Lung (tissue), 12 donors: ENCODE results near the gene PHLPP2. TPM values are rescaled to one million over a fixed set of nuclear protein-coding genes. Genes with fewer than 3 reads are reported as not detected.

Experiments
- ATAC-seq: fragments of 200-7000 bp; cut with Tn5 transposase; one replicate; pipeline ENCODE4 v1.9.1; 2020; ENCODE audit warnings: moderate number of reproducible peaks; ENCODE audit not compliant: insufficient read depth, low FRiP score
- DNase-seq, 3 donors: peaks; one replicate each; pipeline ENCODE4 v3.0.0-alpha.2; 2013 to 2017
- H3K27ac ChIP-seq, 2 donors: one replicate each; pipeline ENCODE4 v1.5.1; 2013; ENCODE audit warnings: mild to moderate bottlenecking in 2 of 2, moderate library complexity in 2 of 2, control low read depth in 1 of 2, inconsistent platforms in 1 of 2, low read depth in 1 of 2, low read length in 1 of 2
- H3K27me3 ChIP-seq, 3 donors: one replicate each; pipeline ENCODE4 v1.5.1; 2013; ENCODE audit warnings: low read length in 2 of 3; ENCODE audit not compliant: control insufficient read depth in 3 of 3, insufficient read depth in 3 of 3
- H3K36me3 ChIP-seq, 4 donors: one replicate each; pipeline ENCODE4 v1.5.1; 2013; ENCODE audit warnings: low read length in 4 of 4, mild to moderate bottlenecking in 1 of 4, moderate library complexity in 1 of 4; ENCODE audit not compliant: control insufficient read depth in 4 of 4, insufficient read depth in 4 of 4
- H3K4me1 ChIP-seq, 5 donors: one replicate each; pipeline ENCODE4 v1.5.1; 2013; ENCODE audit warnings: low read length in 5 of 5, mild to moderate bottlenecking in 2 of 5, moderate library complexity in 1 of 5; ENCODE audit not compliant: control insufficient read depth in 5 of 5, insufficient read depth in 5 of 5
- H3K4me3 ChIP-seq: one replicate; pipeline ENCODE4 v1.5.1; 2013; ENCODE audit warnings: mild to moderate bottlenecking, control low read depth, moderate library complexity
- H3K9ac ChIP-seq, 2 donors: one replicate each; pipeline ENCODE4 v1.5.1; 2013; ENCODE audit warnings: low read length in 2 of 2, control low read depth in 1 of 2; ENCODE audit not compliant: insufficient read depth in 1 of 2
- H3K9me3 ChIP-seq, 4 donors: one replicate each; pipeline ENCODE4 v1.5.1; 2013; ENCODE audit warnings: low read length in 3 of 4, mild to moderate bottlenecking in 1 of 4, moderate library complexity in 1 of 4; ENCODE audit not compliant: control insufficient read depth in 4 of 4, insufficient read depth in 3 of 4
- CTCF ChIP-seq: IDR thresholded peaks from 2 replicates; pipeline ENCODE4 v1.5.1; 2012; ENCODE audit warnings: mild to moderate bottlenecking; ENCODE audit errors: control extremely low read depth, extremely low read depth
- WGBS, 2 donors: extraction: QIAGEN DNeasy Blood & Tissue Kit; methylation state at CpG; one replicate each; pipeline ENCODE4 v1.1.7; 2013; 5-methylcytosine and 5-hydroxymethylcytosine counted together
- polyA plus RNA-seq, 2 donors: library from polyadenylated mRNA; stranded (reverse); fragments of 200-250 nt; gene quantifications; one replicate each; pipeline ENCODE4 v1.2.1, GENCODE V29; 2013
- total RNA-seq, 2 donors: library from RNA; depleted of rRNA in 1 of 2; stranded (reverse); fragments of >200 nt in 1 of 2; gene quantifications; one replicate each; pipeline ENCODE4 v1.2.1, GENCODE V29; 2014 to 2021
- donor health status: control.
- donor health status: control.
- donor health status: Bipolar disorder and iron deficiency.
- donor health status: healthy.
- donor health status: DM: yes; HTN: yes; CAD: no.

The PHLPP2 gene
- total and polyA plus RNA-seq, 4 donors, result 1.3 to 6.5 (median 3.6) TPM

DNA sequence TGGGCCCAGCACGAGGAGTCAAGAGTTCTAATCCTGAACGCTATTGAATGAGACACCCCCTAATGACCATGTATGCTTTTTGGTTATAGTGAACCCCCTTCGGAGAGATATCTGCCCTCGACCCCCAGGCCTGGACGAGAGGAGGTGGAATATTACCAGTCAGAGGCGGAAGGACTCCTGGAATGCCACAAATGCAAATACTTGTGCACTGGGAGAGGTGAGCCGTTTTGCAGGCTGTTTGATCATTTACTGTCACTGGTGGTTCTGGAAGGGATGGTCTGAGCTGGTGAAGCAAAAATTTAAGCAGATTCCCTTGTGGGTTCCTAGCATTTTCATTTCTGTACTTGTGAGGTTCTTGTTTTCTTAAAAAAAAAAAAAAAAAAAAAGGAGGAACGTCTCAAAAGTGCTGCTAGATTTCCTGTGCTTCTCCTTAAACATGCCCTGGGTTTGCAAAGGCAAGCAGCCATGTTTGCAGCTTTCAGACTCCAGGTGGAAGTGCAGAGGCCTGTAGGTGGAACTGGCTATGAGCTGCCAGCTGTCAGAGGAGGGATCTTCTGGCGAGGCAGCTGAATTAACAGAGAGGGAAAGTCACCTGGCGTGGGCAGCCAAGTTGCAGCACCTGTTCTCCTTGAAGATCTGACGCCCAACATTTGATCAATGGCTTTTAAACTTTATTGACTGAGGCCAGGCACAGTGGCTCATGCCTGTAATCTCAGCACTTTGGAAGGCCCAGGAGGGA is 95.1 kb downstream of the PHLPP2 start:
- H3K4me3 ChIP-seq, result no peak overlapping the region
- H3K36me3 ChIP-seq, result peaks cover 0 to 2% (median 0%) of the 10 kb centered on the region in 4 donors
- DNase-seq (no peak), ATAC-seq (no peak)
- H3K27me3 ChIP-seq, result peaks cover 4 to 27% (median 14%) of the 10 kb centered on the region in 3 donors
- peaks cover 0 to 13% (median 0%) of the 10 kb centered on the region in 5 donors for H3K4me1 ChIP-seq
- 69 to 76% methylated on average over 11 of the region's 11 CpGs for WGBS, 2 donors
- no peak overlapping the region for H3K9ac ChIP-seq
- peaks cover 0 to 3% (median 0%) of the 10 kb centered on the region in 4 donors for H3K9me3 ChIP-seq
- no peak overlapping the region for H3K27ac ChIP-seq
- no peak for TF ChIP-seq CTCF

DNA sequence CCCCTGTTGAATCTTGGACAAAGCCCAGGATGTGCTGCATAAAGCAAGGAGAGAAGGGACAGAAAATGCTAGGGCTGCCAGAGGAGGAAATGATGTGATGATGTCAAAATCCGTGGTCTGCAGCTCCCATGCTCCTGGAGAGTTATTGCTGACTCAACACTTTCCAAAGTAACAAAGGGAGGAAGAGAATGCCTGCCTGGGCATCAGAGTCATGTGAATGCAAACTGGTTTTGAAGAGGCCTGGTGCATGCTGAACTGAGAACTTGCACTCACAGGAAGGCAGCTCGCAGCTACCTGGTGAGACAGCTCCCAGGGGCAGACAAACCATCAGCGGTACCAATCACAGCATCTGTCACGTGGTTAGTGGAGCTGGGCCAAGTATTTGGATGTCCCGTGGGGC is 95.7 kb downstream of the PHLPP2 start:
- TF ChIP-seq CTCF, result no peak
- DNase-seq, result peak; percentile 45 to 70 (median 56)
- H3K4me3 ChIP-seq, result no peak overlapping the region
- ATAC-seq, result no peak
- H3K27ac ChIP-seq, result no peak overlapping the region
- peaks cover 0 to 13% (median 0%) of the 10 kb centered on the region in 5 donors for H3K4me1 ChIP-seq
- 37 to 39% methylated on average over 5 of the region's 5 CpGs for WGBS, 2 donors
- H3K9me3 ChIP-seq, result peaks cover 0 to 3% (median 0%) of the 10 kb centered on the region in 4 donors
- H3K36me3 ChIP-seq, result no peaks in the 10 kb centered on the region
- H3K27me3 ChIP-seq, result peaks cover 4 to 27% (median 19%) of the 10 kb centered on the region in 3 donors
- no peak overlapping the region for H3K9ac ChIP-seq

GRCh38 chr16:71627731-71628181 is 96.7 kb downstream of the PHLPP2 start:
- 58 to 67% methylated on average over 7 of the region's 7 CpGs for WGBS, 2 donors
- no peaks in the 10 kb centered on the region for H3K36me3 ChIP-seq
- no peak overlapping the region for H3K27ac ChIP-seq
- peaks cover 4 to 27% (median 19%) of the 10 kb centered on the region in 3 donors for H3K27me3 ChIP-seq
- peaks cover 0 to 3% (median 0%) of the 10 kb centered on the region in 4 donors for H3K9me3 ChIP-seq
- DNase-seq (peak in 1 of 3 donors; percentile 7), ATAC-seq (no peak)
- no peak overlapping the region for H3K4me3 ChIP-seq
- no peak for TF ChIP-seq CTCF
- no peak overlapping the region for H3K9ac ChIP-seq
- H3K4me1 ChIP-seq, result peaks cover 0 to 13% (median 0%) of the 10 kb centered on the region in 5 donors
